GM18498 (cell line): ENCODE results near the gene CD19.
A peak's percentile ranks its signal among the peaks of the same experiment; 100 is the strongest.
"Not testable (repeated sequence)": the region's sequence is repeated elsewhere in the genome, so short reads cannot be mapped to it uniquely, and the experiment has no call there.

Experiments used
- ATAC-seq: cut with Tn5 transposase; IDR thresholded peaks from one replicate; pipeline ENCODE4 v1.9.1; 2021; ENCODE audit warnings: mild to moderate bottlenecking, moderate library complexity; ENCODE audit not compliant: unreplicated experiment

CD19 gene

GRCh38 chr16:28980330-28980729 lies 48.6 kb downstream of the CD19 start:
- not testable (repeated sequence) for ATAC-seq

GRCh38 chr16:28980929-28981328 lies 49.2 kb downstream of the CD19 start:
- ATAC-seq, result no peak

GRCh38 chr16:28981517-28981916 lies 49.7 kb downstream of the CD19 start:
- no peak for ATAC-seq

- no peak for ATAC-seq
Measured at GRCh38 chr16:28982418-28982817, 50.6 kb downstream of the CD19 start.

- no peak for ATAC-seq
Measured at GRCh38 chr16:28982949-28983348, 51.2 kb downstream of the CD19 start.

GRCh38 chr16:28983644-28984043 lies 51.9 kb downstream of the CD19 start:
- ATAC-seq, result no peak

GRCh38 chr16:28984091-28984490 lies 52.3 kb downstream of the CD19 start:
- no peak for ATAC-seq

GRCh38 chr16:28984619-28985135 lies 52.9 kb downstream of the CD19 start, which contains the start of gene LAT:
Gene LAT (plus strand): TSS chr16:28985052. CDS start chr16:28985418, 366 bp downstream.
- ATAC-seq, result peak; percentile 60

- ATAC-seq, result no peak
Measured at GRCh38 chr16:28985211-28986041, 53.7 kb downstream of the CD19 start.

GRCh38 chr16:28986046-28986445 lies 54.3 kb downstream of the CD19 start:
- ATAC-seq, result no peak

- no peak for ATAC-seq
Measured at GRCh38 chr16:28986492-28986891, 54.7 kb downstream of the CD19 start.

GRCh38 chr16:28987170-28987853 lies 55.5 kb downstream of the CD19 start:
- ATAC-seq, result no peak
